K562 (cell line): Measurements from ENCODE around the gene HOXB7. TPM values are rescaled to one million over a fixed set of nuclear protein-coding genes. Genes with fewer than 3 reads are reported as not detected.

ENCODE experiments used
- ATF1 ChIP-seq, 2 experiments: fragments of 450-650 bp in 1 of 2; IDR thresholded peaks; 2 replicates each; pipeline ENCODE4 v1.6.1; 2016; ENCODE audit warnings: missing compliant biosample characterization in 1 of 2, missing genetic modification characterization in 1 of 2
- CREB1 ChIP-seq, 2 experiments: sonication (generic) in 1 of 2; formaldehyde crosslinking in 1 of 2; IDR thresholded peaks; 2 replicates each; pipeline versions ENCODE4 v1.6.1 to v1.8.0; 2012 to 2022; ENCODE audit warnings: inconsistent platforms in 1 of 2, mild to moderate bottlenecking in 1 of 2, missing genetic modification reagents in 1 of 2, moderate library complexity in 1 of 2
- CXXC5 ChIP-seq: fragments of 250-450 bp; sonication (Bioruptor Pico); IDR thresholded peaks from 2 replicates; pipeline ENCODE4 v1.8.0; 2022; ENCODE audit warnings: inconsistent platforms, mild to moderate bottlenecking, moderate library complexity
- EGR1 ChIP-seq: fragments of 450-650 bp; conservative IDR thresholded peaks from 2 replicates; pipeline ENCODE4 v1.6.1; 2017; ENCODE audit warnings: mild to moderate bottlenecking
- EP300 ChIP-seq: IDR thresholded peaks from 2 replicates; pipeline ENCODE4 v1.6.1; 2012; ENCODE audit warnings: low read length, improper control_type of control experiment
- ESRRB ChIP-seq: fragments of 250-450 bp; sonication (Bioruptor Pico); IDR thresholded peaks from 2 replicates; pipeline ENCODE4 v1.5.0; 2020; ENCODE audit warnings: mild to moderate bottlenecking, moderate library complexity, borderline replicate concordance
- KDM5B ChIP-seq: fragments of 200-600 bp; sonication (generic); IDR thresholded peaks from 2 replicates; pipeline ENCODE4 v1.6.1; 2012; ENCODE audit warnings: low read depth, mild to moderate bottlenecking, moderate library complexity, low read length, control low read depth, inconsistent platforms; ENCODE audit not compliant: insufficient replicate concordance
- MCM2 ChIP-seq: fragments of 450-650 bp; IDR thresholded peaks from 2 replicates; pipeline ENCODE4 v1.6.1; 2017; ENCODE audit warnings: low read depth, mild to moderate bottlenecking
- NELFE ChIP-seq: IDR thresholded peaks from 2 replicates; pipeline ENCODE4 v1.6.1; 2011; ENCODE audit warnings: mild to moderate bottlenecking; ENCODE audit not compliant: insufficient read depth, insufficient read length
- NFIC ChIP-seq: fragments of 450-650 bp; IDR thresholded peaks from 2 replicates; pipeline ENCODE4 v1.6.1; 2017; ENCODE audit warnings: mild to moderate bottlenecking, inconsistent platforms
- PURB ChIP-seq: sonication (generic); formaldehyde crosslinking; IDR thresholded peaks from 2 replicates; pipeline ENCODE4 v1.9.0; 2021; ENCODE audit warnings: low read depth, mild to moderate bottlenecking, missing genetic modification reagents
- TCF7L2 ChIP-seq: fragments of 150-350 bp; IDR thresholded peaks from 2 replicates; pipeline ENCODE4 v1.6.1; 2016; ENCODE audit warnings: low read depth, mild to moderate bottlenecking, low read length, moderate library complexity
- ZNF140 ChIP-seq: fragments of 250-450 bp; sonication (Bioruptor Pico); IDR thresholded peaks from 2 replicates; pipeline ENCODE4 v1.8.0; 2021; ENCODE audit warnings: moderate library complexity, mild to moderate bottlenecking, inconsistent platforms
- ZNF444 ChIP-seq: fragments of 250-450 bp; sonication (Bioruptor Pico); IDR thresholded peaks from 2 replicates; pipeline ENCODE4 v1.4.0; 2020; ENCODE audit warnings: mild to moderate bottlenecking, moderate library complexity
- ZNF778 ChIP-seq: fragments of 450-650 bp; formaldehyde crosslinking; IDR thresholded peaks from 2 replicates; pipeline ENCODE4 v1.4.0; 2020; ENCODE audit warnings: mild to moderate bottlenecking, moderate library complexity
- polyA plus RNA-seq, 8 experiments: library from polyadenylated mRNA; depleted of rRNA in 4 of 8; stranded (reverse) in 5 of 8; unstranded in 3 of 8; fragments of >200 nt; fragmentation: Nextera tagmentation in 2 of 8; fragmentation: Illumina TruSeq in 1 of 8; extraction: Ambion mirVana in 2 of 8; extraction: Trizol in 1 of 8; gene quantifications; 2 replicates each; pipeline versions ENCODE4 v1.2.1 to v1.2.3, GENCODE V29; 2011 to 2014; ENCODE audit warnings: inconsistent platforms in 1 of 8, missing spikeins in 1 of 8
- total RNA-seq, 7 experiments: library from RNA; depleted of rRNA in 6 of 7; stranded (reverse); fragments of >200 nt in 6 of 7; fragmentation: Illumina TruSeq in 2 of 7; extraction: Trizol in 2 of 7; gene quantifications; 2 replicates each; pipeline versions ENCODE4 v1.2.1 to v1.2.3, GENCODE V29; 2011 to 2021; ENCODE audit warnings: low replicate concordance in 1 of 7
- TF ChIP-seq, protein P1 (sequence below): fragments of 250-450 bp; sonication (Bioruptor Pico); IDR thresholded peaks from 2 replicates; pipeline ENCODE4 v1.8.0; 2021; ENCODE audit warnings: moderate library complexity, mild to moderate bottlenecking, inconsistent platforms
- TF ChIP-seq, protein P2 (sequence below): fragments of 200-800 bp; sonication (Bioruptor generic); IDR thresholded peaks from 2 replicates; pipeline ENCODE4 v1.6.1; 2017; ENCODE audit warnings: missing genetic modification characterization, missing compliant biosample characterization
- TF ChIP-seq, protein P3 (sequence below): fragments of 250-450 bp; sonication (Bioruptor Pico); IDR thresholded peaks from 2 replicates; pipeline ENCODE4 v1.8.0; 2022; ENCODE audit warnings: moderate library complexity, mild to moderate bottlenecking, inconsistent platforms

HOXB7 gene
- total and polyA plus RNA-seq, 9 of the 15 experiments (the other 6 are each of a cell fraction or from before 2014, with no cell fraction given), result 5.5 to 16.7 (median 8.3) TPM

DNA sequence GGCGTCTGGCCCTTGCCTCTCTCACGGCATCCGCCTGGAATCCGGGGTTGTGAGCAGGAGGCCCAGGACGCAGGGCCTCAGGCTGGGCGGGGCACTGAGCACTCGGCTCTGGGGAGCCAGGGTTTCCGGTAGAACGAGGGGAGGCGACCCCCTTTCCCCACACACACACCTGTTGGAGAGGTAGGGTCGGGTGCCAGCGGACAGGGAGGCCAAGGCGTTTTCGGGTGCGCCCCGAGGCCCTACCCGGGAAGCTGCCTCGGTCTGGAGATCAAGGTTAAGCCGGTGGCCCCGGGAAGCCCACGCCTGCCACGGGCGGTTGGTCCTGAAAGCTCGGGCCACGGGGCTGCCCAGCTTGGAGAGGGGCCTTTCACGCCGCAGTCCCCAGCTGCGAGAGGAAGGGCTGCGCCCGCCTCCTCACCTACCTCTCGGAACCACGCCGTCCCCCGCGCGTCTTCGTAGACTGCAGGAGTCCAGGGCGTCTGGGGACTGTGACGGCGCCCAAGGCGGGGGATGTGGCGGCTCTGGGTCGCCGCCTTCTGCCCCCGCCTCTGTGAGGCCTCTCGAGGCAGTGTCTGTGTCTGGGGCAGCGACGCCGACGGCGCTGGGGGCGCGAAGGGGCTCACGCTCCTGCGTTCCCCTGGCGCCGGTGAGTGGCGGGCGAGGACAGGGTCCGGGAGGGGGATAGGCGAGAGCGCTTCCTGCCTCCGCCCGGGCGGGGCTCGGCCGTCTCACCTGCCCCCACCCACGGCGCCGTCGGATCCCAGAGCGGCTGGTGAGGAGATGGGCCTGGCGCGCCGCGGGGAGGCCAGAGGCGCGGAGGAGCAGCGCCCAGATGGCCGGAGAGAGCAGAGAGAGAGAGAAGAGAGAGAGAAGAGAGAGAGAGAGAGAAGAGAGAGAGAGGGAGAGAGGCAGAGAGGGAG, 35.6 kb upstream of the HOXB7 start (continued):
- TF ChIP-seq EP300 (no peak), ATF1 (CRISPR knock-in tag; IDR thresholded peaks at IDR 0.05) (no peak), ATF1 (tag; IDR thresholded peaks at IDR 0.05) (peak; percentile 26; the same call in 1 of the 2 replicates), CXXC5 (CRISPR knock-in tag) (peak; percentile 56; the same call in 1 of the 2 replicates), ESRRB (CRISPR knock-in tag) (no peak), NELFE (no peak), TCF7L2 (no peak), ZNF778 (no peak), ZNF444 (CRISPR knock-in tag) (no peak), PURB (no peak), ZNF140 (CRISPR knock-in tag) (no peak), KDM5B (no peak), CREB1 (IDR thresholded peaks at IDR 0.05) (0 out of 2 replicates have a peak, but pooled peaks have one; percentile 10), CREB1 (CRISPR knock-in tag; IDR thresholded peaks at IDR 0.05) (no peak), NFIC (peak; percentile 66), EGR1 (peak; percentile 74), MCM2 (no peak)
- TF ChIP-seq, protein P1, sequence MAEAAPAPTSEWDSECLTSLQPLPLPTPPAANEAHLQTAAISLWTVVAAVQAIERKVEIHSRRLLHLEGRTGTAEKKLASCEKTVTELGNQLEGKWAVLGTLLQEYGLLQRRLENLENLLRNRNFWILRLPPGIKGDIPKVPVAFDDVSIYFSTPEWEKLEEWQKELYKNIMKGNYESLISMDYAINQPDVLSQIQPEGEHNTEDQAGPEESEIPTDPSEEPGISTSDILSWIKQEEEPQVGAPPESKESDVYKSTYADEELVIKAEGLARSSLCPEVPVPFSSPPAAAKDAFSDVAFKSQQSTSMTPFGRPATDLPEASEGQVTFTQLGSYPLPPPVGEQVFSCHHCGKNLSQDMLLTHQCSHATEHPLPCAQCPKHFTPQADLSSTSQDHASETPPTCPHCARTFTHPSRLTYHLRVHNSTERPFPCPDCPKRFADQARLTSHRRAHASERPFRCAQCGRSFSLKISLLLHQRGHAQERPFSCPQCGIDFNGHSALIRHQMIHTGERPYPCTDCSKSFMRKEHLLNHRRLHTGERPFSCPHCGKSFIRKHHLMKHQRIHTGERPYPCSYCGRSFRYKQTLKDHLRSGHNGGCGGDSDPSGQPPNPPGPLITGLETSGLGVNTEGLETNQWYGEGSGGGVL (CRISPR knock-in tag), result no peak
- TF ChIP-seq, protein P2, sequence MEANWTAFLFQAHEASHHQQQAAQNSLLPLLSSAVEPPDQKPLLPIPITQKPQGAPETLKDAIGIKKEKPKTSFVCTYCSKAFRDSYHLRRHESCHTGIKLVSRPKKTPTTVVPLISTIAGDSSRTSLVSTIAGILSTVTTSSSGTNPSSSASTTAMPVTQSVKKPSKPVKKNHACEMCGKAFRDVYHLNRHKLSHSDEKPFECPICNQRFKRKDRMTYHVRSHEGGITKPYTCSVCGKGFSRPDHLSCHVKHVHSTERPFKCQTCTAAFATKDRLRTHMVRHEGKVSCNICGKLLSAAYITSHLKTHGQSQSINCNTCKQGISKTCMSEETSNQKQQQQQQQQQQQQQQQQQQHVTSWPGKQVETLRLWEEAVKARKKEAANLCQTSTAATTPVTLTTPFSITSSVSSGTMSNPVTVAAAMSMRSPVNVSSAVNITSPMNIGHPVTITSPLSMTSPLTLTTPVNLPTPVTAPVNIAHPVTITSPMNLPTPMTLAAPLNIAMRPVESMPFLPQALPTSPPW (CRISPR knock-in tag), result peak; percentile 56
- TF ChIP-seq, protein P3, sequence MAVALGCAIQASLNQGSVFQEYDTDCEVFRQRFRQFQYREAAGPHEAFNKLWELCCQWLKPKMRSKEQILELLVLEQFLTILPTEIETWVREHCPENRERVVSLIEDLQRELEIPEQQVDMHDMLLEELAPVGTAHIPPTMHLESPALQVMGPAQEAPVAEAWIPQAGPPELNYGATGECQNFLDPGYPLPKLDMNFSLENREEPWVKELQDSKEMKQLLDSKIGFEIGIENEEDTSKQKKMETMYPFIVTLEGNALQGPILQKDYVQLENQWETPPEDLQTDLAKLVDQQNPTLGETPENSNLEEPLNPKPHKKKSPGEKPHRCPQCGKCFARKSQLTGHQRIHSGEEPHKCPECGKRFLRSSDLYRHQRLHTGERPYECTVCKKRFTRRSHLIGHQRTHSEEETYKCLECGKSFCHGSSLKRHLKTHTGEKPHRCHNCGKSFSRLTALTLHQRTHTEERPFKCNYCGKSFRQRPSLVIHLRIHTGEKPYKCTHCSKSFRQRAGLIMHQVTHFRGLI (CRISPR knock-in tag), result no peak
